Skeletal muscle cell (primary cell): Measurements from ENCODE around the gene DYNC1LI1.

Source experiments
- DNase-seq: peaks from one replicate; pipeline ENCODE4 v3.0.0-alpha.2; 2010; ENCODE audit warnings: low read depth
- H3K4me3 ChIP-seq: 2 replicates; pipeline ENCODE4 v1.5.1; 2011; ENCODE audit warnings: low read depth, mild to moderate bottlenecking, control low read depth, low read length, moderate library complexity

Gene DYNC1LI1

DNA sequence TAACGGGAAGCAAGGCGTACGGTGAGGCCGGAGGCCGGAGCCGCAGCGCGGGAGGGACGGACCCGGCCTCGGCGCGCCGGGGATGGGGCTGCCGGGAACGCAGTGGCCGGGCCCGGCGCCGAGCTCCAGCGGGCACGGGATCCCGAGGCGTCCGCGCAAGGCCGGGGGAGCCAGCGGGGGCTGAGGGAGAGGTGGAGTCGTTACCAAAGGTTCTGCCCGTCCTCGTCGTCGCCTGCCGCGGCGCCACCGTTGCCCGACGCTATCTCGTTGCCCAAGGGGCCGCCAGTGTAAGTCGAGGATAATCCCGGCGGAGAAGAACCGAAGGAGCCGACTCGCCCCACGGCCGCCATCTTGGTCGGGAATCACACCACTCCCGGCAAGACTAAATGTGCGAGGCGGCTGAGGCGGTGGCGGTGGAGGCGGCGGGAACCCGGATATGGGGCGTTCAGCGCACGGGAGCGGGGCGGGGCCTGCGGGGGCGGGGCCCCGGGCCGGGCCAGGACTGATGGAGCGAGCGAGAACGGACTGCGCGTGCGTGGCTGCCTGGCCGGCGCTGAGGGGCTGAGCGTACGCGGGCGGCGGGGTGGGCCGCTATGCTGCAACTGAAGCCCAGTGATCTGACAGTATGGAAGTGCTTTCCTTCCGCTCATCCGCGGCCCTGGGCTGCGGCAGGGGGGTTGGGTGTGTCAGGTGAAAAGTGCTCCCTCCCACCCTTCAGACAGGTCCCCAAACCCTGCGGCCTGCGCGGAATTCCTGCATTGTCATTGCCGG lies at the start of gene DYNC1LI1:
TSS of gene DYNC1LI1 (minus strand) at position 438 of the 771 bp plus-strand sequence. CDS start at position 350, 88 bp downstream.
- DNase-seq: peak; percentile 70
- H3K4me3 ChIP-seq: peak within 1 kb of the TSS; percentile 88

DNA sequence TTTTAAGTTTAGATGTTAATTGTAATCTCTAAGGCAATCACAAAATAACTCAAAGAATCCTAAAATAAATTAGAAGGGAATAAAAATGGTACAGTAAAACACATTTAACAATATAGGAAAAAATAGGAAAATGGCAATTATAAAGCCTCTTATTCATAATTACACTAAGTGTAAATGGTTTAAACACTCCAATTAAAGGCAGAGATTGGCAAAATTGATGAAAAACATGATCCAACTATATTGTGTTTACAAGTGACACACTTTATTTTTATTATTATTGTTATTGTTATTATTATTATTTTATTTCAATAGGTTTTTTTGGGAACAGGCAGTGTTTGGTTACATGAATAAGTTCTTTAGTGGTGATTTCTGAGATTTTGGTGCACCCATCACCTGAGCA lies 48.7 kb upstream of the DYNC1LI1 start:
- DNase-seq: no peak
- H3K4me3 ChIP-seq: no peak overlapping the region

DNA sequence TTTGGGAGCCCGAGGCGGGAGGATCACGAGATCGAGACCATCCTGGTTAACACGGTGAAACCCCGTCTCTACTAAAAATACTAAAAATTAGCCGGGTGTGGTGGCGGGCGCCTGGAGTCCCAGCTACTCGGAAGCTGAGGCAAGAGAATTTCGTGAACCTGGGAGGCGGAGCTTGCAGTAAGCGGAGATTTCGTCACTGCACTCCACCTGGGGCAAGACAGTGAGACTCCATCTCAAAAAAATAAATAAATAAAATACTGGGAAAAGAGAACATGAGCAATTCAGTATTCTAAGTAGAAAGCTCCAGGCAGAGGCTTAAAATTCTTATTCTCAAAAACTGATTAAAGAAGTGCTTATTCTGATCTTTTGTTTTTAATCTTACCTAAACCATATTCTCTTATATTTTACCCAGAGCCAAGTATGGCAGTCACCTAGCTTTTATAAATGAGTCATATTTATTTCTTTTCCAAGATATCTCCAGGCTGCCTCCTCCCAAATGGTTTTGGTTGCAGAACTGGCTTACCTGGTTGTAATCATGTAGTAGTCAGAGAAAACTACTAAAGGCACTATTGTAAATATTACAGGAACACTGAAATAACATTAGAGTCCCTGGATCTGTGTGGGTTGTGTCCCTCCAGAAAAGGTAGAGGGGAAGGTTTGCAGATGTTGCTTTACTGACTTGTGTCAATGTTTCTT lies 45.8 kb upstream of the DYNC1LI1 start:
- no peak for DNase-seq
- no peak overlapping the region for H3K4me3 ChIP-seq

DNA sequence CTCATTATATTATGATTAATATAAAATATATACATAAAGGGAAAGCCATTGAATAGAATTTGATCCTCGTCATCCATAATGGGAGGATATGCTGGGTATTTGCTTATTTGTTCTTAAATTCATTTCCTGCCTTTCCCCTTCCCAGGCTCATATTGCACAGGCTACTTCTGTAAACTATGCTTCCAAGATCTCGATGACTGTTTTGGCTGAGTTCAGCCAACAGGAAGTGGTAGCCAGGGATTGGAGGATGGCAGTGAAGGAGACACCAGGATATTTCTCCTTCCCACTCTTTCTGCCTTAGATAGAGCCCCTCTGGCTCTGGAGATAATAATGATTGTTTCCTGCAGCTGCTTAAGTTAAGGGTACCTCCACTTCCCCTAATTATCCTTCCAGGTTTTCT lies 44.3 kb upstream of the DYNC1LI1 start:
- peak; percentile 23 for DNase-seq
- no peak overlapping the region for H3K4me3 ChIP-seq

DNA sequence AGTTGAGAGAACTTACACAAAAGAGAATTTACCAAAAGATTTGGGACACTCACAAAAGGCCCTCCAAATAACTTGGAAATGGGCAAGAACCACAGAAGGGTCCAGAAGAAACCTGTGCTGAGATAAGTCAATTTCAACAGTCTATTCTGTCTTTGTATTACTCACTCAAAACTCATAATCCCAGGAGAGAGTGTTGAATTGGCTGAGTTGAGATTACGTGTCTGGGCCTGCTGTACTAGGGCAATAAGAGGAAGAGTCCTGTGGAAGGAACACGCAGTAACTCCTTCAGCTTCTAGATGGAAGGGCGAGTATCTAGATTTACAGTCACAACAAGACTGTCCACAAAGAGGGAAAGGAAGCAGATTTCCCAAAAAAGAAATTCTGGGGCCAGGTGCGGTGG lies 42.5 kb upstream of the DYNC1LI1 start:
- peak; percentile 19 for DNase-seq

DNA sequence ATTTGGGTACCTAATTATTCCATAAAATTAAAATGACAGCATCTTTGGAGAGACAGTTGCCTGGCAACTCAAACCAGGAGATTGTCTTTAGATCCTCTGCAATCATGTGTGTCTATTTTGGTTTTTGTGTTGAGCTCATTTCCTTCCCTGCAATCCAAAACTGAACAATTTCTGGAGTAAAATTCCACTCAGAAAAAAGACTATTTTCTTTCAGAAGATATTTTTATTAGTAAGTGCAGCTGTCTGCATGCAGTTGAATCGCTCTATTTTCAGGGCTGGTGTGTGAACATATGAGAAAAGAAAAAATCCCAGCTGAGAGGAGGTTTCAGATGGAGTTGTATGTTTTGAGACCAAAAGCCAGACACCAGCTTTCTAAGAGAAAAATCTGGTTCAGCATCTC lies 41.9 kb upstream of the DYNC1LI1 start:
- no peak overlapping the region for H3K4me3 ChIP-seq
- no peak for DNase-seq

More for the DNA sequence above, 42.5 kb upstream of the DYNC1LI1 start:
- H3K4me3 ChIP-seq: no peak overlapping the region

DNA sequence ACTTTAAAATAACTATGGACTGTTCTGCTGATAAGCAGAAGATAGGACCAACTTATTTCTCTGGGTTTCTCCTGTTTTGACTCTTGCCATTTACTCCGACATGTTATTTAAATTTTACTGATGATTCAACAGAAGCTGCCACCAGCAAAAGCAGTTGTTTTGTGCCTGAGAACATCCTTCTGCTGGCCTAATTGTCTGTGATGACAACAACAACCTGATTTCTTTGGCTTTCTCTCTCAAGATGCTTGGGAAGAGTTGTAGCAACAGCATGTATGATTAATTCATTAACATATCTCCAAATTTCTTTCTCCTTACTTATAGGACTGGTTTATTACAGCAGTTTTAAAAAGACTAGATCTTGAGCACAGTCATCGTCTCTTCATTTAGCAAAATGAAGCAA lies 36.9 kb upstream of the DYNC1LI1 start:
- no peak for DNase-seq
- H3K4me3 ChIP-seq: no peak overlapping the region

DNA sequence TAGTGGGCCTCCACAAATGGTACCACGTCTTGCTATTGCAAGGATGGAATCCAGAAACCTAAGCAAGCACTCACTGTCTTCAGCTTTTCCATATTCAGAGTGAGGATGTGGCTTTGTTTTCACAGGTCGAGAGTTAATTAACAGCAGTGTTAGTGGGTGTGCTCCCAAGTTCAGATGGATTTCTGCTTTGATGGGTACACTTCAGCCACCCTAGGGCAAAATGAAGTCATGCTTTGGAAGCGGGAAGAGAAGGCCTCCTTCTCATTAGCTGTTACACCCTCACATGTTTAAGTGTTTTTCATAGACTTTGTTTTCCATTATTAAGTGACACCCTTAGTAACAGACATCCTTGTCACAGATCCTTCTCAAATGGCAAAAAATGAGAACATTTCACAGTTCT lies 36.3 kb upstream of the DYNC1LI1 start:
- no peak overlapping the region for H3K4me3 ChIP-seq
- DNase-seq: no peak

DNA sequence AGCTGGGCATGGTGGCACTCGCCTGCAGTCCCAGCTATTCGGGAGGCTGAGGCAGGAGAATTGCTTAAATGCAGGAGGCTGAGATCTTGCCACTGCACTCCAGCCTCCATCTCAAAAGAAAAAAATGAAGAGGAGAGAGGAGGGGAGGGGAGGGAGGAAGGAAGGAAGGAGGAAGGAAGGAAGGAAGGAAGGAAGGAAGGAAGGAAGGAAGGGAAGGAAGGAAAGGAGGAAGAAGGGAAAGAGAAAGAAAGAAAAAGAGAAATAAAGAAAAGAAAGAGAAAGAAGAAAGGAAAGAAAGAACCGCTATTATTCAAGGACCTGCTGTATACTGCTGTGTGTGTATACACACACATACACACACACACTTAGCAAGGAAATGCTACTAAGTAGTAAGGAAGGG lies 35.6 kb upstream of the DYNC1LI1 start:
- no peak overlapping the region for H3K4me3 ChIP-seq
- DNase-seq: no peak

DNA sequence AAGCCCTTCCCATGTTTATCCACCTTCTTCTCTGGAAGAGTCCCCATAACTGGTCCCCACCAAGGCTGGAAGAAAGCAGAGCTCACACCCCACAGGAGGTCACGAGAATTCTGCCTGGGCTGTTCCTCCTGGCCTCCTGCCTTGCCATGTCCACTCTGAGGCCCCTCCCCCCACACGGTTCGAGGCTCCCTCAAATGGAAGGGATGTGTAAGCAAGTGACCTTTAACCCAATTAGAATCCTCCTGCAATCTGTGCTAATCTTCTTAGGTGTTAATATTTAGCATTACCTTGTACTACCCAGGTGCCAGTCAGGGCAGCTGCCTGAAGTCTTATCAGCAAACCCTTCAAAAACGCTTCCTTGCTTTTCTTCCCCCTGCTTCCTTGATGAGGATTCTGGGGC lies 32.4 kb upstream of the DYNC1LI1 start:
- no peak for DNase-seq
- H3K4me3 ChIP-seq: no peak overlapping the region

DNA sequence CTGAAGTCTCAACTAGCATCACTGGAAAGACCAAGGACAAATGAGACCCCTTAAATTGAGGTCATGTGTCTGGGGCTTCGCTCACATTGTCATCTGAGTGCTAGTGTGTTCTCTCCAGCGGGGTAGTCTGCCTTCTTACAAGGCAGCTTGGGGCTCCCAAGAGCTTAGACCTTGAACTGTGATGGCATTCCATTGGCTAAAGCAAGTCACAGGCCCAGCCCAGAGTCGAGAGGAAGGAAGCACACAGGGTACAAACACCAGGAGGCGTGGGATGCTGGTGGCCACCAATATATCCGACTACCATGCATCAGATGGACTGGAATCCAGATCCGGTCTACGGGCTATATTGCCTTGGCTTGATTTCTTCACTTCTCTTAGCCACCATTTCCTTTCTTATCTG lies 31.5 kb upstream of the DYNC1LI1 start:
- no peak overlapping the region for H3K4me3 ChIP-seq
- DNase-seq: no peak

DNA sequence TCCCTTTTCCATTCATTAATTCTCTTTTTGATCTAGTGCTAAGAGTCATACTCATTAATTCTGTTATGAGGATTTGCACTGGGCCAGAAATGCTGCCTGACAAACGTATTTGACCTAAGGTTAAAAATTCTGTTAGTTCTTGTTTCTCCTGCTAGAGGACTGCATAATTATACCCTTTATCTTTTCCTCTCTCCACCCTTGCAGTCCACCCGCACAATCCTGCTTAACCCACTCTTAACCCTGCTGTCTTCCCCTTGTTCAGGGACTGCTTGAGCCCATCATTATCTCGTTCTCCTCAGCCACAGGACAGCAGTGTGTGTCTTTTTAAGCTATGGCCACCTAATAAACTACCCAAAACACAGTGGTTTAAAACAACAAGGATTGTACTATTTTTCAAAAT lies 31.1 kb upstream of the DYNC1LI1 start:
- DNase-seq: no peak

DNA sequence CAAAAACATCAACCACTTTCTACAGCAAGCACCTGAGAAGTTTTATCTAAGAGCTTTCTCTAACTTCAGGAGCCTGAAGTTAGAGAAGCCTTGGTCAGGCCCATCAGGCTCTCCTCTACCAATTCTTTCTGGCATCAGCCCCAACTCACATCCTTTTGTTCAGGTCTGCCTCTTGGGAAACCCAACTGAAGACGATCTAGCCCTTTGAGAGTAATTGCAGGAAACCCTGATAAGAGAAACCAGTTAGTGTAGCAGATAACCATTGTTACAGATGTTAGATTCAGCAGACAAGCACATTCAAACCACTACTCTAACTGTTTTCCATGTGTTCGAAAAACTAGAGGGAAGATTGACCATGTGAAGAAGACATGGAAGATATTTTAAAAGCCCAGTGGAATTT lies 27.0 kb upstream of the DYNC1LI1 start:
- no peak for DNase-seq
- H3K4me3 ChIP-seq: no peak overlapping the region

More for the DNA sequence above, 31.1 kb upstream of the DYNC1LI1 start:
- H3K4me3 ChIP-seq: no peak overlapping the region

DNA sequence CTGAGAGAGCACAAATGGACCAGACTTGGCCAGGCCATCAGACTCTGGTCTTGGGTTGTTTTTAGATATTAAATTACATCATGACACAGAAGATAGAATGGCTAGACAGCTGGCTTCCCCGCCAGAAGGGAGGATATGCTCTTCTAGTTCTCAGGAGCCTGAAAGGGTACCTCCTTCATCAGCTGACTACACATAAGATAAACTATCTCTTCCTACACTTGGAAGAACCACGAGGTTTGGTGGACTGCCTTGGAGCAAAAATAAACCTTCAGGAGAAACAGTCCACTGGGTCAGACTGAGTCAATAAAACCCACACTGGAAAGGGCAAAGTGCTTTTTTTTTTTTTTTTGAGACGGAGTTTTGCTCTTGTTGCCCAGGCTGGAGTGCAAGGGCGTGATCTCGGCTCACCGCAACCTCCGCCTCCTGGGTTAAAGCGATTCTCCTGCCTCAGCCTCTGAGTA lies 26.3 kb upstream of the DYNC1LI1 start:
- H3K4me3 ChIP-seq: no peak overlapping the region
- no peak for DNase-seq

DNA sequence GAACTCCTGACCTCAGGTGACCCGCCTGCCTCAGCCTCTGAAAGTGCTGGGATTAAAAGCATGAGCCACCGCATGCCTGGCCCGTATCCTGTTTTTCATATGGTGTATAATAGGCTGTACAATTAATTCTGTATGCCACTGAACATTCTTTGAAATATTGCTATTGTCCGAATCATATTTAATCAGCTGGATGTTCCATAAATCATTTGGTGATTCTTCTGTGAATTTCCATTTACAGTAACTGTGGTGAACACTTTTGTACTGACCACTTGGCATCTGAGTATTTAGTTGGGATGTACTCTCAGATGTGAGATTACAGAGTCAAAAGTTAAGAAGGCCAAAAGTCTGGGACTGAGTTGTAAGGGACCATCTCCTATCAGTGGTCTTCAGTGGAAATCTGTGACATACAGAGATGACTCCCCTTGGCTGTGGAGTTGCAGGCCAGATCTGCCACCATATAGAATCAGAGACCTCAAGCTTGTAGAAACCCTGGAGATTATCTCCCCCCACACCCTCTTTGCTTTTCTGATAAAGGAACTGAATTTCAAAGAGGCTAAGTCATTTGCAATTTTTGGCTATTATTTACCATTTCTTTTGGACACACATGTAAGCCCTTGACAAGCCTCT lies 25.7 kb upstream of the DYNC1LI1 start:
- H3K4me3 ChIP-seq: no peak overlapping the region
- DNase-seq: no peak

DNA sequence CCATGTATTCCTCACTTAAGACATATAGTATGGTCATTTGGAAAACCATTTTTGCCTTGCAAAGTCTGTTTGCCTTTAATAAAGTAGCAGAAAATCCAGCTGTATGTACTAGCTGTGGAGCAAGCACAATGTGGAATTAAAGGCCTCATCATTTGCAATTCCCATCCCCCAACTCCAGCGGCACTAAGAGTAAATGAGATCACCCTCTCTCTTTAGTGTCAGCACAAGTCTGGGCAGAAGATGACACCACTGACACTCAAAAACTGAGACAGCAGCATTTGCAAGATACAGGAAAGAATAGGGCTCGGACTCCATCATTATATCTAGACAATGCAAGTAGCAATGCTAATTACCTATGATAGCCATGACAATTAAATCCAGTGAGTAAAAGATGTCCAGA lies 24.7 kb upstream of the DYNC1LI1 start:
- DNase-seq: no peak
- H3K4me3 ChIP-seq: no peak overlapping the region

DNA sequence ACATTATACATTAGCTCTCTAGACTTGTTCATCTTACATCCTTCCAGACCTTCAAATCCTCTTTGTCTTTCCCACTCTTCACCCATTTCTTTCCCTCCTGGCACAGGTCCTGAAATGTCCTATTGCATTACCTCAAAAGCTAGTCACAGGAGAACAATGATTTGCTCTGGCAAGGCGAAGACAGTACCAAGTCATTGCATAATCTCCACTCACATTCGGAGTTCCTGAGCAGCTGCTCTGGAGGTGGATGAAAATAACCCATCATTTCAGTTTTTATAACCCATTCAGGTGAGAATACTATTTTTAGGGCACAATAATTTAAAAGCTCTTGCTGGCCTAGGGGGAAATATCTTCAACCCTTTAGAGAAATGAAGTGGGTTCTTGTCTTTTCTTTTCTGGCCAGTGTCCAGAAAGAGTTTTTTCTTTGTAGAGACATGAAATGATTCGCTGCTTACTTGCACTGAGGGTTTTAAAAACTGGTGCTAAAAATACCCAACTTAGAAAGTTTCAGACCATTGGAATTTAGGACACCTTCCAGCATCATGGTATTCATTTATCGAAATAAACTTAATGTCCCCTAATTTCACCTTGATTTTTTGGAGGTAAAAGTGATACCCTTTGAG lies 23.4 kb upstream of the DYNC1LI1 start:
- DNase-seq: peak; percentile 52
- H3K4me3 ChIP-seq: no peak overlapping the region

DNA sequence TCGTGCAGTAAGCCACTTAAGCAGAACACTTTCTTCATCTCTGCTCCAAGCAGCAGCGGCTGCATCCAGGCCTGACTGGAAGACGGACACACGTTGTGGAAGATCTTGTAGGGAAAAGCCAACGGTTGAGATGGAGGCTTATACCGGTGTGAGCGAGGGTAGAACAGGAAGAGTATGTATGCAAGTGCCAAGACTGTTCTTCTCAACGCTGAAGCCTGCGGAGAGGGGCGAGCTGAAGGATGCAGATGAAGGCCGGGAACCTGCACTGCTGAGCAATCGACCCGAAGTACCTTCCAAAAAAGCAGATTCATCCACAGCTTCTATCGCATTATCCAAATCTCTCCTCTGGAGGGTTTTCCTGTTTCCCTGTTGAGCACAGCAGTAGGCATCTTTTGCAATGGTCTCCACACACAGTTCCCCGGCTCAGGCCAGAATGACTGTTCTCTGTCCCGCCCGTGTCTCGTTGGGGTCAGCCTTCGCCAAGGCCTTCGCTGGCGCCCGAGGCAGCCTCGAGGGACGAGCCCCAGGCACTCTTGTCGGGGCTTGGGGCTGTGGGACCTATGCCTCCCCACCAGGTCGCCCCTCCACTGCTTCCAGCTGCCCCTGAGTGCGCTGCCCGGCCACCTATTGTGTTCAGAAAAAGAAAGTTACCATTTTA lies 22.2 kb upstream of the DYNC1LI1 start:
- DNase-seq: no peak
- no peak overlapping the region for H3K4me3 ChIP-seq

DNA sequence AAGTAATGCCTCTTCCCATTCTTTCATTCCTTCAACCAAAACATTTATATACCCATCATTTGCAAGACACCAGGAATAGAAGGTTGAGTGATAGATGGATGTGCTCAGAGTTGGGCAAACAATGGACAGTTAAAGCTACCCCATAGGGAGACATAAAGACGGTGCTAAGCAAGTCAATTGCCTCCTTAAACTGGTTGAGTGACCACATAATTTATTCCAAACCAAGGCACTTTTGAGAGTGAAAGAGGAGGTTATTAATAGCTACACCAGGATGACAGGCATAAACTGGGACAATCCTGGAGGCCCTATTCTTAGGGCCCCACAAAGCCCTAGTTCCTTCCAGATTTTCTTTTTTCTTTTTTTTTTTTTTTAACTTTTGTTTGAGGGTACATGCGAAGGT lies 21.4 kb upstream of the DYNC1LI1 start:
- H3K4me3 ChIP-seq: no peak overlapping the region
- no peak for DNase-seq

DNA sequence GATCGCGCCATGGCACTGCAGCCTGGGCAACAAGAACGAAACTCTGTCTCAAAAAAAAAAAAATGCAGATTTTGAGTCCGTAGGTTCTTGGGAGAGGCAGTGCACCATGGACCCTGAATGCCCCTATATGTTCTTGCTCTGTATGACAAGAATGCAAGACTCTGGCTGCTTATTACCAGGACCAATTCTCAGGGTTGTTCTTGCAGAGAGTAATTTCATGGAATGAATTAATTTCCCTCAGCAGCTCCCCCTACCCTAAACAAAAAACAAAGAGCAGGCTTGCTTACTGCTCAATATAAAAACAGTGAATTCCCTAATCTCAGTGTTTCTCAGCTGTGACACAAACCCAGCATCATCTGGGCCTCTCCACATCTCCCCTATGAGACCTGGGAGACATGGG lies 20.5 kb upstream of the DYNC1LI1 start:
- no peak overlapping the region for H3K4me3 ChIP-seq
- no peak for DNase-seq
